CD14-positive monocyte (primary cell): ENCODE results near the gene PLEKHD1. TPM values are rescaled to one million over a fixed set of nuclear protein-coding genes. Genes with fewer than 3 reads are reported as not detected.

Experiments used
- DNase-seq, 3 donors: peaks; one replicate each; pipeline ENCODE4 v3.0.0-alpha.2; 2011 to 2022
- H2AFZ ChIP-seq: 2 replicates; pipeline ENCODE4 v1.6.0; 2012; ENCODE audit warnings: mild to moderate bottlenecking, low read depth, low read length, inconsistent platforms; ENCODE audit not compliant: insufficient read depth, poor library complexity, severe bottlenecking
- H3K27ac ChIP-seq, 2 donors: 1 replicate in 1 of 2; 2 replicates in 1 of 2; pipeline ENCODE4 v1.5.1; 2012 to 2013; ENCODE audit warnings: low read length in 2 of 2, control low read depth in 1 of 2, inconsistent platforms in 1 of 2, low read depth in 1 of 2, mild to moderate bottlenecking in 1 of 2
- H3K27me3 ChIP-seq, 2 donors: one replicate each; pipeline versions ENCODE4 v1.6.0 to v1.6.1; 2011 to 2013; ENCODE audit warnings: low read length in 2 of 2; ENCODE audit not compliant: control insufficient read depth in 2 of 2, insufficient read depth in 2 of 2
- H3K36me3 ChIP-seq, 2 donors: replicated peaks in 1 of 2; 1 replicate in 1 of 2; 2 replicates in 1 of 2; pipeline versions ENCODE4 v1.5.1 to v1.6.1; 2012 to 2013; ENCODE audit warnings: low read length in 2 of 2, control low read depth in 1 of 2, inconsistent platforms in 1 of 2, mild to moderate bottlenecking in 1 of 2; ENCODE audit not compliant: insufficient read depth in 2 of 2, control insufficient read depth in 1 of 2
- H3K4me1 ChIP-seq, 2 donors: 1 replicate in 1 of 2; 2 replicates in 1 of 2; pipeline versions ENCODE4 v1.5.1 to v1.6.1; 2012 to 2013; ENCODE audit warnings: low read length in 2 of 2, control low read depth in 1 of 2, inconsistent platforms in 1 of 2, mild to moderate bottlenecking in 1 of 2, moderate library complexity in 1 of 2; ENCODE audit not compliant: insufficient read depth in 2 of 2, control insufficient read depth in 1 of 2
- H3K4me2 ChIP-seq: replicated peaks from 2 replicates; pipeline ENCODE3; 2012; ENCODE audit warnings: low read length, moderate library complexity, mild to moderate bottlenecking; ENCODE audit not compliant: poor library complexity, severe bottlenecking; ENCODE audit errors: extremely low read depth
- H3K4me3 ChIP-seq, 3 experiments: fragments of 200-600 bp in 1 of 3; sonication (generic) in 1 of 3; replicated peaks in 1 of 3; 1 replicate in 2 of 3; 2 replicates in 1 of 3; pipeline ENCODE4 v1.5.1; 2011 to 2013; ENCODE audit warnings: low read length in 3 of 3, mild to moderate bottlenecking in 3 of 3, control low read depth in 2 of 3, low read depth in 2 of 3, inconsistent platforms in 1 of 3, moderate library complexity in 1 of 3
- H3K79me2 ChIP-seq: 2 replicates; pipeline ENCODE4 v1.6.0; 2012; ENCODE audit warnings: mild to moderate bottlenecking, control low read depth, inconsistent platforms, low read length, moderate library complexity; ENCODE audit not compliant: insufficient read depth
- H3K9ac ChIP-seq: 2 replicates; pipeline ENCODE4 v1.6.0; 2017; ENCODE audit warnings: low read length, mild to moderate bottlenecking; ENCODE audit not compliant: insufficient read depth, poor library complexity, severe bottlenecking
- H3K9me3 ChIP-seq, 2 donors: replicated peaks in 1 of 2; 1 replicate in 1 of 2; 2 replicates in 1 of 2; pipeline versions ENCODE4 v1.5.1 to v1.6.1; 2012 to 2013; ENCODE audit warnings: low read length in 2 of 2, control low read depth in 1 of 2; ENCODE audit not compliant: control insufficient read depth in 1 of 2, insufficient read depth in 1 of 2
- H4K20me1 ChIP-seq: 2 replicates; pipeline ENCODE4 v1.6.0; 2012; ENCODE audit warnings: mild to moderate bottlenecking, low read length, control low read depth, moderate library complexity; ENCODE audit not compliant: insufficient read depth
- H3K27ac Mint-ChIP-seq, 7 donors: one replicate each; pipeline ENCODE4 v1.8.0; 2020; ENCODE audit warnings: mild to moderate bottlenecking in 7 of 7, mixed read lengths in 7 of 7, moderate library complexity in 6 of 7, inconsistent platforms in 2 of 7
- H3K27me3 Mint-ChIP-seq, 3 donors: one replicate each; pipeline ENCODE4 v1.8.0; 2021 to 2022; ENCODE audit warnings: low read depth in 3 of 3, mild to moderate bottlenecking in 3 of 3, mixed read lengths in 3 of 3, moderate library complexity in 3 of 3, inconsistent platforms in 1 of 3
- H3K36me3 Mint-ChIP-seq, 2 donors: one replicate each; pipeline ENCODE4 v1.8.0; 2020; ENCODE audit warnings: mixed read lengths in 2 of 2, inconsistent platforms in 1 of 2, mild to moderate bottlenecking in 1 of 2
- H3K4me1 Mint-ChIP-seq: one replicate; pipeline ENCODE4 v1.8.0; 2020; ENCODE audit warnings: mild to moderate bottlenecking, mixed read lengths
- H3K4me3 Mint-ChIP-seq, 2 donors: one replicate each; pipeline ENCODE4 v1.8.0; 2020; ENCODE audit warnings: mild to moderate bottlenecking in 2 of 2, mixed read lengths in 2 of 2, moderate library complexity in 1 of 2
- H3K9me3 Mint-ChIP-seq, 7 donors: one replicate each; pipeline ENCODE4 v1.8.0; 2020 to 2022; ENCODE audit warnings: mixed read lengths in 7 of 7, mild to moderate bottlenecking in 6 of 7, moderate library complexity in 6 of 7, inconsistent platforms in 2 of 7
- WGBS: methylation state at CpG from one replicate; pipeline ENCODE4 v1.1.5; 2013; ENCODE audit warnings: missing lambda C conversion rate; ENCODE audit not compliant: insufficient coverage; 5-methylcytosine and 5-hydroxymethylcytosine counted together
- intact Hi-C, 2 donors: fragments of 100-400 bp; cut with micrococcal nuclease; formaldehyde crosslinking; loops; one replicate each; pipeline versions ENCODE4 v1.15.0 to v1.15.1; 2023
- polyA plus RNA-seq, 3 donors: library from polyadenylated mRNA; depleted of rRNA in 1 of 3; unstranded in 2 of 3; stranded (reverse) in 1 of 3; fragments of 300-500 nt in 2 of 3; fragments of >200 nt in 1 of 3; fragmentation: Illumina TruSeq in 2 of 3; gene quantifications; 1 replicate in 2 of 3; 2 replicates in 1 of 3; pipeline ENCODE4 v1.2.3, GENCODE V29; 2012 to 2021
- TF ChIP-seq, protein P1 (sequence below): fragments of 200-600 bp; IDR thresholded peaks from one replicate; pipeline ENCODE4 v1.8.0; 2022; ENCODE audit warnings: antibody characterized with exemption, mild to moderate bottlenecking

Gene PLEKHD1
- polyA plus RNA-seq, 3 donors: 0.09 TPM; not detected in 2

DNA sequence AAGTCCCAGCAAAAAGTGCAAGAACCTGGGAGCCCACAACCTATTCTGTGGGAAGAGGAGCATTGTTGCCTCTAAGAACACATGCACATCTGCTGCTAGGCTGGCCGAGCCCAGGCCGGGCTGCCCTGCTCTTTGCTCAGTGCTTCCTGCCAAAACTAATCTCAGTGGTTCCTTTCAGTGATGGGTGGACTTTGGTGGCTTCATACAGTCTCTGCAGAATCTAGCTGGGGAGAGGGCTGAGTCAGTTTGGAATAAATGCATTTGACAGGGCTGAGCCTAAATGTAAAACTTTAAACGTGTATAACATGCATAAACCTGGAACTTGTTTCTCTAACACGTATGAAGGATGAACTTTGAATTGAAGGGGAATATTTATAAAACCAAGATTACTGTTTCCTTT is 45.6 kb downstream of the PLEKHD1 start:
- H3K9ac ChIP-seq: no peak overlapping the region
- Mint-ChIP-seq H3K4me1 (no peaks in the 10 kb centered on the region), H3K4me3 (no peak overlapping the region), H3K36me3 (no peaks in the 10 kb centered on the region), H3K27ac (no peak overlapping the region), H3K27me3 (peaks cover 12 to 19% (median 13%) of the 10 kb centered on the region in 3 donors), H3K9me3 (no peaks in the 10 kb centered on the region)
- H3K9me3 ChIP-seq: no peaks in the 10 kb centered on the region
- intact Hi-C loops: loop anchor here in 1 of 2 donors (5.0 kb wide), 1 partner anchor 42 kb away; the partner anchor contains the start of gene CCDC177
- H3K4me1 ChIP-seq: no peaks in the 10 kb centered on the region
- no peak overlapping the region for H3K4me3 ChIP-seq
- no peaks in the 10 kb centered on the region for H3K79me2 ChIP-seq
- H3K4me2 ChIP-seq: no peak overlapping the region
- H2AFZ ChIP-seq: no peak overlapping the region
- TF ChIP-seq, protein P1, sequence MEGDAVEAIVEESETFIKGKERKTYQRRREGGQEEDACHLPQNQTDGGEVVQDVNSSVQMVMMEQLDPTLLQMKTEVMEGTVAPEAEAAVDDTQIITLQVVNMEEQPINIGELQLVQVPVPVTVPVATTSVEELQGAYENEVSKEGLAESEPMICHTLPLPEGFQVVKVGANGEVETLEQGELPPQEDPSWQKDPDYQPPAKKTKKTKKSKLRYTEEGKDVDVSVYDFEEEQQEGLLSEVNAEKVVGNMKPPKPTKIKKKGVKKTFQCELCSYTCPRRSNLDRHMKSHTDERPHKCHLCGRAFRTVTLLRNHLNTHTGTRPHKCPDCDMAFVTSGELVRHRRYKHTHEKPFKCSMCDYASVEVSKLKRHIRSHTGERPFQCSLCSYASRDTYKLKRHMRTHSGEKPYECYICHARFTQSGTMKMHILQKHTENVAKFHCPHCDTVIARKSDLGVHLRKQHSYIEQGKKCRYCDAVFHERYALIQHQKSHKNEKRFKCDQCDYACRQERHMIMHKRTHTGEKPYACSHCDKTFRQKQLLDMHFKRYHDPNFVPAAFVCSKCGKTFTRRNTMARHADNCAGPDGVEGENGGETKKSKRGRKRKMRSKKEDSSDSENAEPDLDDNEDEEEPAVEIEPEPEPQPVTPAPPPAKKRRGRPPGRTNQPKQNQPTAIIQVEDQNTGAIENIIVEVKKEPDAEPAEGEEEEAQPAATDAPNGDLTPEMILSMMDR: no peak
- H3K27me3 ChIP-seq: no peaks in the 10 kb centered on the region
- DNase-seq: no peak
- no peak overlapping the region for H3K27ac ChIP-seq
- H3K36me3 ChIP-seq: no peaks in the 10 kb centered on the region
- H4K20me1 ChIP-seq: no peaks in the 10 kb centered on the region
- 80% methylated on average over 1 of the region's 4 CpGs for WGBS

DNA sequence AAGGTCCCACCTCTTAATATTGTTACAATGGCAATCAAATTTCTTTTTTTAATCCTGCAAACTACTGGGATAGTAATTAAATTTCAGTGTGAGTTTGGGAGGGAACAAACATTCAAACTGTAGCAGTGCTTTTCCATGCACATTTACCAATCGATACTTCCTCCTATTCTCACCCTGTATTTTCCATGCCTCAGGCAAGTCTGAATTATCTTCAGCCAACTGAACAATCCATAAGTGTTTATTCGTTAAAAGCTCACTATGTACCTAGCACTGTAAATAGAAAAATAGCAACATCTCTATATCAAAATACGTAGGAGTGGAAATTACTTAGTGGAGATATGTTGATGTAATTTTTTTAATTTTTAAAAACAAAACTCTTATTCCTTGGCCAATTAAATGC is 46.6 kb downstream of the PLEKHD1 start:
- Mint-ChIP-seq H3K9me3 (no peaks in the 10 kb centered on the region), H3K36me3 (no peaks in the 10 kb centered on the region)
- TF ChIP-seq, protein P1: no peak

More for the DNA sequence above, 46.6 kb downstream of the PLEKHD1 start:
- no peak overlapping the region for H3K9ac ChIP-seq
- H3K4me3 ChIP-seq: no peak overlapping the region
- H3K27me3 ChIP-seq: no peaks in the 10 kb centered on the region
- no CpG with 5 or more reads among the region's 3 CpGs for WGBS
- Mint-ChIP-seq H3K27me3 (peaks cover 12 to 19% (median 15%) of the 10 kb centered on the region in 3 donors), H3K27ac (no peak overlapping the region), H3K4me3 (no peak overlapping the region), H3K4me1 (peaks cover under 1% of the 10 kb centered on the region)
- H2AFZ ChIP-seq: no peak overlapping the region
- H3K9me3 ChIP-seq: no peaks in the 10 kb centered on the region
- no peak overlapping the region for H3K27ac ChIP-seq
- no peaks in the 10 kb centered on the region for H3K36me3 ChIP-seq
- H4K20me1 ChIP-seq: no peaks in the 10 kb centered on the region
- H3K79me2 ChIP-seq: no peaks in the 10 kb centered on the region
- DNase-seq: no peak
- H3K4me2 ChIP-seq: no peak overlapping the region
- intact Hi-C loops: loop anchor here in 1 of 2 donors (5.0 kb wide), 1 partner anchor 41 kb away; the partner anchor contains the start of gene CCDC177
- no peaks in the 10 kb centered on the region for H3K4me1 ChIP-seq
